GM23338 (cell line): ENCODE results near the gene CYP2D6. TPM values are rescaled to one million over a fixed set of nuclear protein-coding genes. Genes with fewer than 3 reads are reported as not detected.

Experiments
- ATAC-seq: fragments of 200-7000 bp; cut with Tn5 transposase; 3 replicates; pipeline ENCODE4 v1.9.1; 2020
- DNase-seq: peaks from one replicate; pipeline ENCODE4 v3.0.0-alpha.2; 2015; ENCODE audit warnings: low spot score
- H2AFZ ChIP-seq: fragments of 200-600 bp; sonication (generic); 2 replicates; pipeline ENCODE4 v1.8.0; 2016; ENCODE audit warnings: antibody characterized with exemption, mild to moderate bottlenecking, moderate library complexity
- H3F3A ChIP-seq: fragments of 200-600 bp; sonication (generic); replicated peaks from 2 replicates; pipeline ENCODE4 v1.8.0; 2017; ENCODE audit warnings: antibody characterized with exemption, mixed run types, low read depth
- H3K27ac ChIP-seq: fragments of 200-600 bp; sonication (generic); 2 replicates; pipeline ENCODE4 v1.6.1; 2016; ENCODE audit warnings: low read depth
- H3K27me3 ChIP-seq: fragments of 200-600 bp; sonication (generic); 2 replicates; pipeline ENCODE4 v1.8.0; 2016; ENCODE audit warnings: mild to moderate bottlenecking, mixed run types, moderate library complexity; ENCODE audit not compliant: insufficient read depth
- H3K36me3 ChIP-seq: fragments of 200-600 bp; sonication (generic); 2 replicates; pipeline ENCODE4 v1.8.0; 2016; ENCODE audit warnings: mild to moderate bottlenecking; ENCODE audit not compliant: insufficient read depth
- H3K4me1 ChIP-seq: fragments of 200-600 bp; sonication (generic); 2 replicates; pipeline ENCODE4 v1.8.0; 2016; ENCODE audit warnings: mild to moderate bottlenecking, moderate library complexity; ENCODE audit not compliant: insufficient read depth
- H3K4me2 ChIP-seq: fragments of 200-600 bp; sonication (generic); 2 replicates; pipeline ENCODE4 v1.7.1; 2017; ENCODE audit warnings: mixed run types
- H3K4me3 ChIP-seq: fragments of 200-600 bp; sonication (generic); 2 replicates; pipeline ENCODE4 v1.6.1; 2016; ENCODE audit warnings: mixed run types
- H3K79me2 ChIP-seq: fragments of 200-600 bp; sonication (generic); replicated peaks from 2 replicates; pipeline ENCODE4 v1.8.0; 2017; ENCODE audit warnings: mild to moderate bottlenecking; ENCODE audit not compliant: insufficient read depth
- H3K9me2 ChIP-seq: fragments of 200-600 bp; sonication (generic); 2 replicates; pipeline ENCODE4 v1.8.0; 2017; ENCODE audit not compliant: insufficient read depth
- H4K20me1 ChIP-seq: fragments of 200-600 bp; sonication (generic); replicated peaks from 2 replicates; pipeline ENCODE4 v1.8.0; 2017; ENCODE audit warnings: mild to moderate bottlenecking; ENCODE audit not compliant: insufficient read depth
- H3K27ac Mint-ChIP-seq: 2 replicates; pipeline ENCODE4 v1.8.0; 2020; ENCODE audit warnings: inconsistent platforms, mild to moderate bottlenecking, moderate library complexity, mixed read lengths
- H3K27me3 Mint-ChIP-seq: 3 replicates; pipeline ENCODE4 v1.8.0; 2022; ENCODE audit warnings: low read depth, mild to moderate bottlenecking, moderate library complexity, mixed read lengths, inconsistent platforms; ENCODE audit not compliant: insufficient read depth, poor library complexity
- H3K36me3 Mint-ChIP-seq: 3 replicates; pipeline ENCODE4 v1.8.0; 2021; ENCODE audit warnings: low read depth, mild to moderate bottlenecking, inconsistent platforms, moderate library complexity, mixed read lengths
- H3K4me1 Mint-ChIP-seq: 3 replicates; pipeline ENCODE4 v1.8.0; 2020; ENCODE audit warnings: mild to moderate bottlenecking, inconsistent platforms, mixed read lengths
- H3K4me3 Mint-ChIP-seq: 3 replicates; pipeline ENCODE4 v1.8.0; 2021; ENCODE audit warnings: moderate library complexity, mild to moderate bottlenecking, inconsistent platforms, mixed read lengths
- H3K9me3 Mint-ChIP-seq: 3 replicates; pipeline ENCODE4 v1.8.0; 2020; ENCODE audit warnings: moderate library complexity, mild to moderate bottlenecking, inconsistent platforms, mixed read lengths
- CREB1 ChIP-seq: fragments of 250-450 bp; sonication (Bioruptor Pico); IDR thresholded peaks from 2 replicates; pipeline ENCODE4 v1.5.0; 2020; ENCODE audit warnings: low read depth, mild to moderate bottlenecking, moderate library complexity
- CTCF ChIP-seq, 2 experiments: fragments of 200-600 bp in 1 of 2; sonication (generic) in 1 of 2; conservative IDR thresholded peaks; 2 replicates each; pipeline versions ENCODE4 v1.5.1 to v1.6.1; 2016 to 2017; ENCODE audit warnings: antibody characterized with exemption in 2 of 2, low read depth in 2 of 2, mild to moderate bottlenecking in 2 of 2, moderate library complexity in 1 of 2
- ETS1 ChIP-seq: IDR thresholded peaks from 2 replicates; pipeline ENCODE4 v1.6.1; 2016; ENCODE audit warnings: antibody characterized with exemption
- JUNB ChIP-seq: IDR thresholded peaks from one replicate; pipeline ENCODE4 v1.6.1; 2016; ENCODE audit warnings: antibody characterized with exemption; ENCODE audit not compliant: unreplicated experiment
- POLR2AphosphoS5 ChIP-seq: IDR thresholded peaks from 2 replicates; pipeline ENCODE4 v1.6.1; 2016; ENCODE audit warnings: antibody characterized with exemption, low read depth
- ZNF331 ChIP-seq: fragments of 250-450 bp; sonication (Bioruptor Pico); IDR thresholded peaks from 2 replicates; pipeline ENCODE4 v1.5.0; 2020; ENCODE audit warnings: low read depth, mild to moderate bottlenecking, moderate library complexity
- ZNF462 ChIP-seq: fragments of 250-450 bp; sonication (Bioruptor Pico); IDR thresholded peaks from 2 replicates; pipeline ENCODE4 v1.5.0; 2020; ENCODE audit warnings: mild to moderate bottlenecking, moderate library complexity
- polyA plus RNA-seq: library from polyadenylated mRNA; unstranded; fragments of >200 nt; fragmentation: Nextera tagmentation; extraction: Ambion mirVana; gene quantifications from 2 replicates; pipeline ENCODE4 v1.2.1, GENCODE V29; 2016
- total RNA-seq: library from RNA; depleted of rRNA; stranded (reverse); fragments of >200 nt; shearing (Covaris generic); gene quantifications from 2 replicates; pipeline ENCODE4 v1.2.3, GENCODE V29; 2014

The CYP2D6 gene
- total and polyA plus RNA-seq, 2 experiments from 2014 or later, result 1.2 to 1.3 TPM

GRCh38 chr22:42132457-42132856, 1.8 kb upstream of the CYP2D6 start:
- H3K27me3 Mint-ChIP-seq, result peaks cover 24% of the 10 kb centered on the region
- H3K9me3 Mint-ChIP-seq, result peaks cover 9% of the 10 kb centered on the region
- H3K36me3 Mint-ChIP-seq, result peaks cover 7% of the 10 kb centered on the region; the same call in 2 of the 3 replicates
- Histone ChIP-seq H4K20me1 (no peaks in the 10 kb centered on the region), H3K79me2 (no peaks in the 10 kb centered on the region), H3K27ac (no peak overlapping the region), H3K27me3 (peaks cover 6% of the 10 kb centered on the region; the same call in 1 of the 2 replicates), H2AFZ (no peak overlapping the region), H3K9me2 (no peaks in the 10 kb centered on the region; the same call in 1 of the 2 replicates), H3F3A (no peaks in the 10 kb centered on the region), H3K4me1 (no peaks in the 10 kb centered on the region), H3K36me3 (no peaks in the 10 kb centered on the region), H3K4me3 (no peak overlapping the region), H3K4me2 (no peak overlapping the region)
- peak; percentile 12; the same call in 1 of the 3 replicates for ATAC-seq
- TF ChIP-seq ZNF462 (CRISPR knock-in tag) (no peak), JUNB (no peak), ETS1 (no peak), CTCF (conservative IDR thresholded peaks at IDR 0.05; ENCODE audit: low read depth in 2 of 2) (peak; percentile 16 to 31; a peak in 2 of 4 replicates), POLR2AphosphoS5 (no peak), ZNF331 (CRISPR knock-in tag) (no peak), CREB1 (CRISPR knock-in tag) (no peak)
- peak; percentile 33 for DNase-seq
- H3K4me3 Mint-ChIP-seq, result no peak overlapping the region
- H3K27ac Mint-ChIP-seq, result no peak overlapping the region
- H3K4me1 Mint-ChIP-seq, result no peaks in the 10 kb centered on the region
